NCI-H1105 treated with DMSO at 0.1 percent for 48 hours (cell line): ENCODE results near the gene PRIMA1.
"Not testable (repeated sequence)": the region's sequence is repeated elsewhere in the genome, so short reads cannot be mapped to it uniquely, and the experiment has no call there.

ENCODE experiments used
- DNase-seq: peaks from one replicate; lab custom pipeline; 2025; lab: John Stamatoyannopoulos, UW

PRIMA1 gene, protein sequence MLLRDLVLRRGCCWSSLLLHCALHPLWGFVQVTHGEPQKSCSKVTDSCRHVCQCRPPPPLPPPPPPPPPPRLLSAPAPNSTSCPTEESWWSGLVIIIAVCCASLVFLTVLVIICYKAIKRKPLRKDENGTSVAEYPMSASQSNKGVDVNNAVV

DNA sequence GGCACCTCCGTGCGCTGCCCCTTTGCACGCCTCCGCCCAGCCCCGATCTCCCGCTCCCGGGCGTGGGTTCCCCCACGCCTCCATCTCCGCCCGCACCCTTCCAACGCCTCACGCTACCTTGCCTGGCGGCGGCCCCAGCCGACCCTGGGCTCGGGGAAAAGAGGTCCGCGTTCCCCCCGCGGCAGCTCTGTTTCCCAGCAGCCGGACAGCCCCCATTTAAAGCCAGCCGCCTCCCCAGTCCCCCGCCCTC is at the start of gene PRIMA1:
PRIMA1 (minus strand) TSS at position 193 of the 250 bp plus-strand sequence. CDS start 767 bp downstream, outside the sequence.
- DNase-seq: no peak

DNA sequence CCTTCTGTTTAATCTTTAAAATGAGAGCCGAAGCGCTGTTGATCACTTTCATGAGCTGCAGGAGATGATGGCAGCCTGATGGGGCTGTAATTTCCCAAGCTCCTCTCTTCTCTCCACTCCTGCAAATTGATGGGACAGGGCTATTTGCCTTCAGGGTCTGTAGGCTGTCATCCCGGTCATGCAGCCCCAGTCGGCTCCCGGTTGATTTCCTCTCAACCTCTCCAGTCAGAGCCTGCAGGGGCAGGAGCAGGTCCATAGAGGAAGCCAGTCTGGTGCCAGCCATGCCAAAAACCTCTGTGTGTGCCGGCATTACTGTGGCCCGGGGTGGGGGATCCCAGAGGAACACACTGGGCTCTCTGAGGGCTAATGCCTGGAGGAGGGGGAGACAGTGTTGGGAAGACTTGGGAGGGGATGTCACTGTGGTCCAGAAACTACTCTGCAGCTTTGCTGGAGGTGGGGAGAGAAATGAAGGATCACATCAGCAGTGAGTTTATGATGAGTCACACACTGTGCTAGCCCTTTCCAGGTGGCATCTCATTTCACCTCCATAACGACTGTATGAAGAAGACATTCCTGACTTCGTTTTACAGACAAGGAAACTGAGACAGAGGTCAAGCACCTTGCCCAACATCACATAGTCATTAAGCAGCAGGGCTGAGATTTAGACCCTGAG is 46.5 kb upstream of the PRIMA1 start:
- no peak for DNase-seq

DNA sequence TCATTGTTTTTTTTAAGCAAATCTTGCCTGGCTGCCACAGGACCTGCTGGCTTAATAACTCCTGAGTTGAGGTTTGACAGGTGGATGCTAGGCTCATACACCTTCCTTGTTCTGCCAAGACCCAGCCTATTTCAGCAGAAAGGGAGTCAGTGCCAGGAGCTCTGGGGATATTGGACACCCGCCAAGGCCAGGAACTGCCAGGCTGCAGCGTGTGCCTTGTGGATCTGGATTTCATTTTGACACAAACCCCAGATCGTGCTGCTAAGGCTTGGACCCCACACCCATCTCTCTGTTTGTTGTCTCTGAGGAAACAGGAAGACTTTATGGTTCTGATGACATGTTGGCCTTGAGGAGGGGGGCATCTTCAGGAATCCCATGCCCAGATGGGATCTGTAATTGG is 44.4 kb upstream of the PRIMA1 start:
- peak; percentile 97 for DNase-seq

DNA sequence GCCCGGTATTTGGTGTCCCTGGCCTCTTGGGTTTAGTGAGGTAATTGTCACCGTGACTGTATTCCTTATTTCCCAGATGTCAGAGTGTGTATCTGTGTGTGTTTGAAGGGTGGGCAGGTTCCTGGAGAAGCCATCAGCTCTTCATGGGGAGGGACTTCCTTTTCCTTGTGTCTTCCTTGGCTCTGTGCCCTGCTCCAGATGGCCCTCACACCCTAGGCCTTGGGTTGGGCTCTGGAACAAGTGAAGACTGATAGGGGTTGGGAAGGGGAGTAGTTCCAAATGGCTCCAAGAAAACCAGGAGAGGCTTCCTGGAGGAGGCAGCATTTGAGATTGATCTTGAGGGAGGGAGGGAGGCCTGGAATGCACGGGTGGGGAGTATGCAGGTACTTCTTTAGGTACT is 43.8 kb upstream of the PRIMA1 start:
- no peak for DNase-seq

DNA sequence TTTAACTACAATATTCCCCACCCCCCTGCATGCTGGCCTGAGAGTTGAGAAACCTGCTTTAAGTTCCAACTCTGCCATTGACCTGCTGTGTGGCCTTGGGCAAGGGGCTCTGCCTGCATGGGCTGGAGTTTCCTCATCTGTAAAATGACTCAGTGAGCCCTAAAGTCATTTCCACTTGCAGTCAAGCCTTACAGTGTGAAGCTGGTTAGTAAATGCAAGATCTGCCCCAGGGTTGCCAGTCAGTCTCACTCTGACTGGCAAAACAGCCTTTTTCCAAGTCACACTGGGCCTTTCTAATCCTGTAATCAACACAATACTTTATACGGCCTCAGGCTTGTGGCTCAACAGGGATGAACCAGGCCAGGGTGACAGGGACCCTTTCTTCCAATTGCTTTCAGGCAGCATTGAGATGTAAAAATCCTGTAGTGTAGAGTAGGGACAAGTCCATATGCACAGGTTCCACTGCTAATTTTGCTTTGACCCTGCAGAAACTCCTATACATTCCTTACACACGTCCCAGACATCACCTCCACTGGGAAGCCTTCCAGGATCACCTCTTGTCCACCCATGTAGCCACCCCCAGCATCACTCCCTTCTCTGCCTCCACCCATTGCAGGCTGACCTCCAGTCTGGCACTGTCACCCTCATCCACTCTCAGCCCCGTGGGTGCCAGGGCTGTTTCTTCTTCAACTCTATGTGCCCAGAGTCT is 42.6 kb upstream of the PRIMA1 start:
- no peak for DNase-seq

DNA sequence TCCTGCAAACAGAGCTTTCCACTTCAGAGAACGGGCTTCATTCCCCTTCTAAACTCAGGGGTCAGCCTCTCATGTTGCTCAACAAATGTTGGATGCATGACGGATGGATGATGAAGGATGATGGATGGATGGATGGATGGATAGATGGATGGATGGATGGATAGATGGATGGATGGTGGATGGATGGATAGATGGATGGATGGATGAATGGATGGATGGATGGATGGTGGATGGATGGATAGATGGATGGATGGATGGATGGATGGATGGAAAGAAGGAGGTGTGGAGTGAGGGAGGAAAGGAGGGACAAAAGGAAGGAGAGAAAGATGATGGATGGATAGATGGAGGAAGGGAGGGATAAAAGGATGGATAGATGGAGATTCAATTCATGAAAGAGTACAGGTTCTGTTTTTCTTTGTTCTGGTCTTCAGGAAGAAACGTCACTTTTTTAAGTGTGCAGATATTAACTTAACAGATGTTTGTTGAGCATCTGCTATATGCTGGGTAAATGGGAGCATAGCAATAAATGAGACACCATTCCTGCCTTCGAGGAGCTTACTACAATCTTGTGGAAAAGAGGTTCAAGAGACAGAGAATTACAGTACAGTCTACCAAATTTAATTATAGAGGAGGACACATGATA is 41.7 kb upstream of the PRIMA1 start:
- no peak for DNase-seq

DNA sequence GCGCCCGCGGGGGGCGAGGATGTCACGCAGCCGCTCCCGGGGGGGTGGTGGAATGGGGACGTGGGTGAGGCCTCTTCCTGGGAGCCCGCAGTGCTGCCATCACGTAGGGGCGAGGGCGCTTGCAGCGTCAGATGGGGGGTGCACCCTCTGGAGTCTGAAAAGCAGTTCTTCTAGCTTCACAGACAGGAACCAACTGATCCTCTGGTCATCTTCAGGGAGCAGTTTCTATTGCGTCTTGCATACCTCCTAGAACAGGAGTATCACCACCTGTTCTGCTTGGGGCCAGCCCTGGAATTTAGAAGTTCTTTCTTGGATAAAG is 36.9 kb upstream of the PRIMA1 start:
- DNase-seq: no peak

DNA sequence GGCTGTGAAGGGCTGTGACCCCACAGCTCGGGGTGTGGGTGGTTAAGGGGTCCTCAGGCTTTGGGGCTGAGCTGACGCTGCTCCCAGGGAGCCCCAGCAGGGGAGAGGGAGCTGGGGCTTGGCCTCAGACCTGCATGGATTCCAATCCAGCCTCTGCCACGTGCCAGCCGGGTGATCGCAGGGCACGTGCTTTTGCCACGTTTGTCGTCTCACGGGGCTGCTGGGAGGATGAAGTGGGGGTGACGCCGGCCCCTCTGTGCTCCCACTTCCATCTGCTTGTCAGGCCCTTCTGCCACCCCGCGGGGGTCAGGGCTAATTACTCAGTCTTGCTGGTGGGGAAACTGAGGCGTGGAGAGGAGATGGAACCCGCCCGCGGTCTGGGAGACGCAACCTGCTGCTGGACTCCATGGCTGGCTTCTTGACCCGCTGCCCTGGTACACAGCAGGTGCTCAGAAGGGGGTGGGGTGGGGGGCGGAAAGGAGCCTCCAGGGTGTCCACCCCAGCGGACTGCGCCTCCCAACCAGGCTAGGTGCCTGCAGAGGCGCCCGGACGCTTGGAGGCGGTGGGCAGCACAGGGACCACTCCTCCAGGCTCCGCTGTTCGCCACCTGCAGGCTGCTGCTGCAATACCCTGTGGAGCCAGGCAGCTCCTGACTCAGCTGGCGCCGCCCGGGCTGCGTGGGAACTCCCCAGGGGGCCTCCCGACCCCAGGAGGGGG is 36.4 kb upstream of the PRIMA1 start:
- no peak for DNase-seq

DNA sequence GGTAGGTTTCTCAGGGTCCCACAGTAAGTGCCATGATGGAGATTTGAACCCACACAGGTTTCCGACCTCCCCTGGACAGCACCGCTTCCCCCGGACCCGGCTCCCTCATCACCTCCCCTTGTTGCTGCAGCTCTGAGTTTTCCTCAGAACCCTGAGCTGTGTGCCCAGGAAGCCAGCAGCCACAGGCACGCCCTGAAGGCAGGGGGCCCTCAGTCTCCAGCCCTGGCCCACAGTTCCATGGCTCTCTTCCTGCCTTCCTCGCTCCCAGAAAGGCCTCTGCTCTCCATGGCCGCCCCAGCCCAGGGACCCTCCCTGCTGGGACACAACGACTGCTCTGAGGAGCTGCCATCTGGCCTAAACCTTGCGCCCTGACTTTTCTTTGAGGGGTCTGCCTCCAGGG is 35.8 kb upstream of the PRIMA1 start:
- DNase-seq: no peak

DNA sequence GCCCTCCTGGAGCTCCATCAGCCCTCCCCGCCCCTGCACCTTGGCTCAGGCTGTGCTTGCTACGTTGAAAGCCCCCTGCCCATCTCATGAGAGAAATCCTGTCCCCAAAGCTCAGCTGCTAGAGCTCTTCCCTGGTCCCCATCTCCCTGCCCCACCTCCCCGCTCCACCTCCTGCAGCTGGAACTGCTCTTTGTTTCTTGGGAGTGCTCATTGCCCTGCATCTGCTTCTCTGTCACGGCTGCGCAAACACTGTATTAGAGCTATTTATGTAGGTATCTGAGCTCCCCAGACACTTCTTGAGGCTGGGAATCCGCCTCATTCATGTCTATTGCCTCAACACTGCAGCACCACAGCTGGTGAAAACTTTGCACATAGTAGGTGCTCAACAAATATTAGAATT is 32.8 kb upstream of the PRIMA1 start:
- DNase-seq: no peak

DNA sequence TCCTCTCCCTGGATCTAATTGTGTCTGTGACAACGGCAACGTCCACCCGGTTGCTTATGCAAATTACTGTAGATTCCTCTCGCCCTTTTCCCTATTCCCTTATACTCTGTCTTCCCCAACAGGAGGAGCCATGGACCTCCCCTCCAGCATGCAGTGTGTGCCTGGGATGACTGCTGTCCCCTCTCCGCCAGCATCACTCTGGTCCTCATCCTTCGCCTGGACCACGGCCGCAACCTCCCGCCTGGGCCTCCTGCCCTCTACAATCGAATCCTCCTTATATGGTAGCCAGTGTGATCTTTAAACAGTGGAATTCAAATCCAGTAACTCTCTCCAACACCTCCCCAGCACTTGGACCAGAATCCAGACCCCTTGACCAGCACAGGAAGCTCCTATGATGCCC is 30.6 kb upstream of the PRIMA1 start:
- DNase-seq: no peak

DNA sequence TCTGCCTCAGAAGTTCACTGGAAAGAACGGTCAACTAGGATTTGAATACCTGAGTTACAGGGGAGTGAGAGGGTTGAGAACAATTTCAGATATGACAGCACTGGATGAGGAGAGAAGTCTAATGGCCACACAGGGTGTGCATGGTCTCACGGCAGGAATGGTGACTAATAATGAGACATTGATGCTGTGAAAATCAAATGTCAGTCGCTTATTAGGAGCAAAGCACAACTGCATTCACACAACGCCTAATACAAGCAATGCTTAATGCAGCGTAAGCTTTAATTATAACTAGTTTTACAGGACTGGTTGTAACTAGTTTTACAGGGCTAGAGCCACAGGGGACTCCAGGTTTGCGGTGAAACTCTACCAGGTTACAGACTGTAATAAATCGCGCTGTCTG is 23.4 kb upstream of the PRIMA1 start:
- no peak for DNase-seq

DNA sequence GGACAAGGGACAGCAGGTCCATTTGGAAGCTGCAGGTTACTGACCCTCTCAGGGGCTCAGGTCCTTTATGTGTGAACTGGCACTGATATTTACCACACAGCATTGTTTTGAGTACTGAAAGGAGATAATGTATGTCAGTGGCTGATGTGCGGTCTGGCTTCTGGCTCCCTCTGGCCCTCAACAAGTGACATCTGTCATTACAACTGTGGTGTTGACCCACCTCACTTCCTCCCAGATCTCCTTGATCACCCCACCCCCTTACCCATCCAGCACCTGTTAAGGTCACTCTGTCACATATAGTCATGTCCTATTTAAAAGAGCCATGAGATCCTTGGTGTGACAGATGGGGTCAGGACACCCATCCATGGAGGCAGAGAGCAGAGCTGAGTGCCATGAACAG is 22.7 kb upstream of the PRIMA1 start:
- no peak for DNase-seq

DNA sequence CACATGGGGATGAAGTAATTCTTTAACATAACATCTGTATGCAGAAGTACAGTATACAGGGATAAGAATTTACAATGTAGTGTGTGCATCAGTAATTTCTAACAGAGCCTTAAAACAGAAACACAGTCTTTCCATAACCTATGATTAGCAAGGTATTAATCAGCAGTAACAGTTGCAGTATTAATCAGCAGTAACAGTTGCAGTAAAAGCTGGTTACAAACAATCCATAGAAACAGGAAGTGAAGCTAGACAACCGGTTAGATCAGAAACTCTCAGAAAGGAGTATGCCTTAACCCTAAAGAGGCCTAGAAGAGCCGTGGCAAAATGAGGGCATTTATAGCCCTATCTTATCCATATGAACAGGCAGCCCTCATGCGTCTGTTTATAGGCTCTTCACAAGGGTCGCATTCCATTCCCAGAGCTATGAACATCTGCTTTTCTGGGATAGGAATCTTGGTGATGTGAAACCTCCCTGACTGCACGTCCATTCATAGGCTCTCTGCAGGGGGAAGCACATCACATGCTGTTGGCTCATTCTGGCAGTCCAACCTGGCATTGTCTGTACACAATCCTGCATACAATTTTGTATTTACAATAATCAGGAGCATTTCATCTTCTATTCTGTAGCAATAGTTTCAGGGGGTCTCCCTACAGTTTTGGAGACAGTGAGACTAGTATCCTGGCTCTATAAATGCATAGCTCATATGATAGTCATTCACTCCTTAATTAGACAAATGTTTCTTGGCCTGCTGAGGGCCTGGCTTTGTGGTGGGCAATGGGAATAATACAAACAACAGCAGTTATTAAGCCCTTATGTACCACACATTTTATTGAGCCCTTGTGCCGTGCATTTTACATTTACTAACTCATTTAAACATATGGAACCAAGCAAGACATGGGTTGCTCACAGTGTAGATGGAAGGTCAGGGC is 21.5 kb upstream of the PRIMA1 start:
- DNase-seq: not testable (repeated sequence)

DNA sequence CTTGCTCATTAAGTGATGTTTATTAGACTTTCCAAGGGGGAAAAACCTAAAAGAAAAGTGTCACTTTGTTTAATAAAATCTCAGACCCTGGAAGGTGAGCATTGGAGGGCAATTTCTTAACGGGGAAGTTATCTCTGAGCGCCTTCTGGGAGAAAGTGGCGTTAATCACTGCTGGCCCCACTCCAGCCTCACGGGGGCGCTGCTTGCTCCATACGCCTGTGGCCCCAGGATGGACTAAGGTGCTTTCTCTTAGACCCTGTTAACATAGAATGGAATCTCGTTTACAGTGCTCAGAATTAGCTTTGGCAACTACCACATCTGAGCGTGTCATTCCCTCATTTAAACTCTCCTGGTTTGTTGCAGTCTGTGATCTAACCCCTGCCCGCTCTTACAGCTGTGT is 16.4 kb upstream of the PRIMA1 start:
- DNase-seq: no peak

DNA sequence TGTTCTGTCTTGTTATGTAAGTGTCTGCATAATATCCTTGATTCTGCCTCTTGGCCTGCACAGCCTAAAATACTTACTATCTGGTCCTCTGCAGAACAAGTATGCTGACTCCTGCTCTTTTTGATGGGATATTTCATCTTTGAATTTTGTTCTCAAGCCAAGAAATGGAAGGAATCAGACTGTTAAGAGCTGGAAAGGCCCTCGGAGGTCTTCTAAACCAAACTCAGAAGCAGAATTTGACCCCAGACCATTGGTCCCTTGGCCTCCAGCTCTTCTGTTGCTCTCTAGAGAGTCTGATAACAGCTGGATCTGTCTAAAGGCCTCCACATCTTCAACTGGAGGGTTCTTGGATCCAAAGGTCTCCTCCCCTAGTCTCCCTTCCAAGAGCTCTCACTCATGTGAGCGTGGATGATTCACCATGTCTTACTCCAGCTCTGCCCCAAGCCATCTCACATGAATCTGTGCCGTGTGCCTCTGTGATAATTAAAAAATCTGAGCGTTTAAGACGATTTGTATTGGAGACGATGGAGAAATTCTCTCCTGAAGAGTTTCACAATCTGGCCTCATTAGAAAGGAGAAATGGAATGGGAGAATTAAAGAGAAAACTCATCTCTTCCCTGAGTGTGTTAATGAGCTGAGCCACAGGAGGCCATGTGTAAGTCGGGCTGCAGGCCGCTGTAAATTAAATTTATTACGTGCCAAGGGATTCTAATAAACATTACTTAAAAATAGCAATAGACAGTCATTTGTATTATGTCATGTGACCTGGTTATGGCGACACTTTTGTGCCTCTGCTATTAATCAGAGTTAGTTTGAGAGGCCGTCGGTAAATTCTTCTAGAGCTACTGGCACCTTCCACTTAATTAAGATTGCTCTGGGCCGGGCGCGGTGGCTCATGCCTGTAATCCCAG is 15.4 kb upstream of the PRIMA1 start:
- DNase-seq: no peak

DNA sequence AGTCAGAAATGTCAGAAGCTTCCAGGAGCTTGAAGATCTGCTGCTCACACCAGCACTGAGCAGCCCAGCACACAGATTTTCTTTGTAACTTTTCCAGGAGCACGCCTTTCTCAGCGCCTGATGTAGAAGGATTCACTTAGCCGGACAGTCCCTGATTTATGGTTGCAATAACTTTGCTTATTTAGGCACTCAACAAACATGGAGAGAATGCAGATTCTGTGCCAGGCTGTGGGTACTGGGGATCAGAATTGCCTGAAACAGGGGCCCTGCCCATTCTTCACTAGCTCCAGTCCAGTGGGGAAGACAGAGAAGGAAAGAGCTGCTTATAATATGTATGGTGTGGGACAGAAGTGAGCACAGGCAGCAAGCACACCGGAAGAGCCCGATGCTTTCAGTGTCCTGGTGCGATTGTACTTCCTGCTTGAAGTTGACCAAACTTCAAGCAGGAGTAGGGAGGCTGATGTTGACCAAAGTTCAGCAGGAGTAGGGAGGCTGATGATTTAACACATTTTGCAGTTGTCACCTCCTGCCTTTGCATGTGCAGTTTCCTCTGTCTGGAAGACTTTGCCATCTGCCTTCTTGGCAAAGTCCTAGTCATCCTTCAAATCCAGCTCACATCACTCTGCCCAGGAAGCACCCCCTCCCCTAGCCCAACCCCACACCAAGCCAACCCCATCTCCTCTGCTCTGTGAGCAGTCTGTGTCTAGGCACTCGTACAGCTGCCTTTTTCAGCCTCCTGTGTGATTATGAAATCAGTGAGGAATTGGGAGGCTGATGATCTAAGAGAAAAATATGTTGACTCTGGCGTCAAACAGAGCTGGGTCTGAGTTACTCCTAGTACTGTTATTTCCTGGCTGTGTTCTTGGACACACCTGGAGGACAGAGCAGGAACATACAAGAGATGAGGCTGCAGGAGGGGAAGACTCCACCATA is 12.0 kb upstream of the PRIMA1 start:
- DNase-seq: no peak

DNA sequence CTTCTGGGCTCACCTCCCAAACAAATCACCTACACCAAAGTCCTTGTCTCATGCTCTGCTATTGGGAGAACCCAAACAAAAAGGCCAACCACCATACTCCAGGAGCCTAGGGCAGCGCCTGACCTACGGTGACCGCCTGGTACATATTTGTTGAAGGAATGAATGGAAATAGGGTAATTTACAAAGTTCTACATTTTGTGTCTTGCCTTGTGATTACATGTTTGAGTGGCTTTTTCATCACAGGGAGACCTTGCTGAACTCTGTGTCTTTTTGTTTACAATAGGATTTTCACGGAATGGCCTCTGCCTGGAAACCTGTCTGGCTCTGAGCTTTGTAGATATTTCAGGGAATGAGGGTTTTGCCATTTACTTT is 11.3 kb upstream of the PRIMA1 start:
- DNase-seq: no peak

DNA sequence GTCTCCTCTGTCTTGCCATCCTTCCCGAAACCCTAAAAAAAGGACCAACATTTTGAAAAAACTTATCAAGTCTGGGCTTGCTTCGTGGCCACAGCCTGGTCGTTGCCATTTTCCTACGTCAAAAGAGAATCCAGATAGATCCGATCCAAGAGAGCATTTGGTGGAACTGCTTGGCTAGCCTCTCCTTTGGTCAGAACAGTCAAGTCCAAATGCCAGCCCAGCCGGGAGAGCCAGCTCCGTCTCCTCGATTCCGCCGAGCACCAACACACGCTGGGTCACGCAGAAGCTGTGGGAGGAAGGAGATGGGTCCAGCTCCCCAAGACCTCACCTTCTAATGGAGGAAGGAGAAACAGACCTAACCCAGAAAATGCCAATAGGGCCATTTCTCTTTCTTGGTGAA is 9.3 kb upstream of the PRIMA1 start:
- no peak for DNase-seq

DNA sequence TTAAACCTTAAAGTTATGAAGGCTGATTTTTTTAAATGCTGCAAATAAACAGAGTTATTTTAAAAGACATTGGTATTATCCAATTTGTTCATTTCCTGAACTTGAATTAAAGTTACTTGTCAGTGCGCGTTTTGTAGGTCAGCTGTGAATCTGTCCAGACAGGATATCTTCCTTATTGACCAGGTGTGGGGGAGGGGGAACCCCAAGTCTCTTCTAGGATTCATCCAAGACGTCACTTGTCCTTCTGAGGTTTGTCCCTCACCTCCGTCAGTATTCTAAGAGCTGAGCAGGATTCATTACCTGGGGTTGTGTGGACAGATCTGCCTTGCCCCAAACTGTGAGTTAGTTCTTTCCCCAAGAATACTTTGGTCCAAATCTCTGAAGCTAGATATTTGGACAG is 8.8 kb upstream of the PRIMA1 start:
- no peak for DNase-seq
